Activated B cell treated with CpG ODN at 0.5 μM for 24 hours (primary cell): ENCODE results near the gene PGAM5. TPM values are rescaled to one million over a fixed set of nuclear protein-coding genes. Genes with fewer than 3 reads are reported as not detected.

Experiments
- ATAC-seq: fragments of 200-7000 bp; cut with Tn5 transposase; one replicate; pipeline ENCODE4 v1.10.0; 2021; ENCODE audit warnings: low read depth, mild to moderate bottlenecking, moderate library complexity
- CTCF ChIA-PET: fragments of 350-600 bp; sonication (Branson Sonifier 250); formaldehyde crosslinking; loops from one replicate; lab custom pipeline; 2021; ENCODE audit warnings: antibody characterized with exemption; lab: Charles Lee
- POLR2A ChIA-PET: fragments of 350-600 bp; sonication (Branson Sonifier 250); formaldehyde crosslinking; loops from one replicate; lab custom pipeline; 2021; ENCODE audit warnings: antibody characterized with exemption; lab: Charles Lee
- DNase-seq: peaks from one replicate; pipeline ENCODE4 v3.0.0; 2022
- H3K27ac Mint-ChIP-seq: one replicate; pipeline ENCODE4 v1.8.0; 2020; ENCODE audit warnings: mixed read lengths
- H3K27me3 Mint-ChIP-seq: one replicate; pipeline ENCODE4 v1.8.0; 2021; ENCODE audit warnings: mixed read lengths
- H3K36me3 Mint-ChIP-seq: one replicate; pipeline ENCODE4 v1.8.0; 2021; ENCODE audit warnings: low read depth, mixed read lengths
- H3K4me1 Mint-ChIP-seq: one replicate; pipeline ENCODE4 v1.8.0; 2021; ENCODE audit warnings: mixed read lengths
- H3K4me3 Mint-ChIP-seq: one replicate; pipeline ENCODE4 v1.8.0; 2020; ENCODE audit warnings: mild to moderate bottlenecking, mixed read lengths
- H3K9me3 Mint-ChIP-seq: one replicate; pipeline ENCODE4 v1.8.0; 2020; ENCODE audit warnings: mixed read lengths
- intact Hi-C: fragments of 100-400 bp; cut with micrococcal nuclease; formaldehyde crosslinking; loops from one replicate; pipeline ENCODE4 v1.15.1; 2024
- total RNA-seq: library from RNA; stranded (reverse); gene quantifications from 2 replicates; pipeline ENCODE4 v1.2.3, GENCODE V29; 2022
- TF ChIP-seq, protein P1 (sequence below): fragments of 200-600 bp; IDR thresholded peaks from one replicate; pipeline ENCODE4 v1.8.0; 2022; ENCODE audit warnings: antibody characterized with exemption, mild to moderate bottlenecking

The PGAM5 gene
- total RNA-seq, 1 donor from 2014 or later: 48.7 TPM

DNA sequence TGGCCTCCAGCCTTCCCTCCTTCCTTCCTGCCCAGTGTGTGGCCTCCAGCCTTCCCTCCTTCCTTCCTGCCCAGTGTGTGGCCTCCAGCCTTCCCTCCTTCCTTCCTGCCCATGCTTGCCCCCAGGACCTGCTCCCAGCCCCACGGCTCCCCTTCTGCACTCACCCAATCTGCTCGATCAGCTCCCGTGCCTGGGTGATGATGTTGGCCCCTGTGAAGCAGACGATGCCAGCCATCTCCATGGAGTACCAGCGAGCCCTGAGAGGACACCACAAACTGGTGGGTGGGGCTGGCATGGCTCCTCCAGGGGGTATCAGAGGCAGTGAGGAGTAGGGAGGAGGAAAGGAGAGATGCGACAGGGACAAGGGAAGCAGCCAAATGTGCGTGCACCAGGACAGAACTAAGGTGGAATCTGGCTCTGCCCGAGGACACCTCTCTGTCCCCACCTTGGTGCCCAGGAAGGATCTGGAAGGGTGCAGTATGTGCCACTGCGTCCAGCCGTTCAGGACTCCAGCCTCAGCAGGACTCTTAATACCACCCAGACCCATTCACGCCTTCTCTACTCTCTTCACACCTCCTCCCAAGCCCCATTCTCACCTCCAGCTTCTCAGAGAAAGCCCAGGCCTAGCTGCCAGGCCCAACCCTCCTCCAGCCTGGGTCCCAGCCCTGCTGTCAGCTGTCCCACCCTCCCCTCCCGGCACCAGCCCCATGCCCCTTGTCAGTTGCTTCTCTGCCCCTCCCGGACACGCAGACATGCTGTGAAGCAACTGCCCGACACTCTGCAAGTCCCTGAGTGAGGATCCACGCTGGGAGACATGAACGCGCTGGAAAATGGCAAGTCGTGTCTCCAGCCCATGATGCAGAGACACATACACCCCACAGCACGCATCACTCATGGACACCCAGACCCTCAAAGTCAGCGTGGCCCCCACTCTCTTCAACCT, 46.2 kb upstream of the PGAM5 start:
- Mint-ChIP-seq H3K9me3 (no peaks in the 10 kb centered on the region), H3K4me3 (no peak overlapping the region), H3K27me3 (no peaks in the 10 kb centered on the region), H3K27ac (no peak overlapping the region), H3K36me3 (peaks cover 93% of the 10 kb centered on the region), H3K4me1 (no peaks in the 10 kb centered on the region)
- DNase-seq: no peak
- TF ChIP-seq, protein P1, sequence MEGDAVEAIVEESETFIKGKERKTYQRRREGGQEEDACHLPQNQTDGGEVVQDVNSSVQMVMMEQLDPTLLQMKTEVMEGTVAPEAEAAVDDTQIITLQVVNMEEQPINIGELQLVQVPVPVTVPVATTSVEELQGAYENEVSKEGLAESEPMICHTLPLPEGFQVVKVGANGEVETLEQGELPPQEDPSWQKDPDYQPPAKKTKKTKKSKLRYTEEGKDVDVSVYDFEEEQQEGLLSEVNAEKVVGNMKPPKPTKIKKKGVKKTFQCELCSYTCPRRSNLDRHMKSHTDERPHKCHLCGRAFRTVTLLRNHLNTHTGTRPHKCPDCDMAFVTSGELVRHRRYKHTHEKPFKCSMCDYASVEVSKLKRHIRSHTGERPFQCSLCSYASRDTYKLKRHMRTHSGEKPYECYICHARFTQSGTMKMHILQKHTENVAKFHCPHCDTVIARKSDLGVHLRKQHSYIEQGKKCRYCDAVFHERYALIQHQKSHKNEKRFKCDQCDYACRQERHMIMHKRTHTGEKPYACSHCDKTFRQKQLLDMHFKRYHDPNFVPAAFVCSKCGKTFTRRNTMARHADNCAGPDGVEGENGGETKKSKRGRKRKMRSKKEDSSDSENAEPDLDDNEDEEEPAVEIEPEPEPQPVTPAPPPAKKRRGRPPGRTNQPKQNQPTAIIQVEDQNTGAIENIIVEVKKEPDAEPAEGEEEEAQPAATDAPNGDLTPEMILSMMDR: no peak
- intact Hi-C loops: no loop called here
- ChIA-PET CTCF (no interaction called here), POLR2A (no interaction called here)
- ATAC-seq: no peak

DNA sequence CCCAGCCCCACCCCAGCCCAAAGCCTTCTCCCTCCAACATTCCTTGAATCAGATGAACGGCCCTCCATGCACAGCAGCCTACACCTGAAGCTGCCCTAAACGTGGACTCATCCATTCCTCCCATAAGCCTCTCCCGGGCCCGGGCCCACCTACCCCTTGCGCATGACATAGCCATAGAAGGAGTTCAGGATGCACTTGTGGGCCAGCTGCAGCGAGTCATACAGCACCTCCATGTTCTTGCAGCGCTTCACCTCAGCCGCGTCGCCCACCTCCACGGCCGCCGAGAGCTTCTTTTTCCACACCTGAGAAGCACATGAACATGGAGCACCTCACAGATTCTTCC, 45.5 kb upstream of the PGAM5 start:
- POLR2A ChIA-PET: no interaction called here
- CTCF ChIA-PET: no interaction called here
- no peaks in the 10 kb centered on the region for H3K9me3 Mint-ChIP-seq
- intact Hi-C loops: no loop called here
- no peaks in the 10 kb centered on the region for H3K4me1 Mint-ChIP-seq
- no peak overlapping the region for H3K4me3 Mint-ChIP-seq
- H3K27me3 Mint-ChIP-seq: no peaks in the 10 kb centered on the region
- ATAC-seq (no peak), DNase-seq (no peak)
- H3K36me3 Mint-ChIP-seq: peaks cover 93% of the 10 kb centered on the region
- TF ChIP-seq, protein P1: no peak
- H3K27ac Mint-ChIP-seq: no peak overlapping the region

DNA sequence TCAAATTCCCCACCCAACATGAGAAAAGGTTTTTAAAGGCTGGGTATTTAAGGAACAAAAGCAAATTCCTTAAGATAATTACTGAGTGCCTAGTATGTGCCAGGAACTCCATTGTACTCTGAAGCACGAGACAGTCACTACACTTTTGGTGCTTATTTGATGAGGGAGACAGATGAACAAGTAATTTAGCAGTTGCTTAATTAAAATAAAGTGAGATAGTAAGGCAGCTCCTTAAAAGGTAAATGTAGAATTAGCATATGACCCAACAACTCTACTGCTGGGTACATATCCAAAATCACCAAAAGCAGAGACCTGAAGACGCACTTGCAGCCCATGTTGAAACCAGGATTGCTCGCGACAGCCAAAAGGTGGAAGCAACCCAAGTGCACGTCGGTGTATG, 44.8 kb upstream of the PGAM5 start:
- H3K27me3 Mint-ChIP-seq: no peaks in the 10 kb centered on the region
- H3K4me3 Mint-ChIP-seq: no peak overlapping the region
- peaks cover 87% of the 10 kb centered on the region for H3K36me3 Mint-ChIP-seq
- TF ChIP-seq, protein P1: no peak
- no peaks in the 10 kb centered on the region for H3K4me1 Mint-ChIP-seq
- H3K27ac Mint-ChIP-seq: no peak overlapping the region
- H3K9me3 Mint-ChIP-seq: no peaks in the 10 kb centered on the region
- intact Hi-C loops: no loop called here
- ATAC-seq: no peak
- ChIA-PET CTCF (no interaction called here), POLR2A (no interaction called here)
- no peak for DNase-seq

DNA sequence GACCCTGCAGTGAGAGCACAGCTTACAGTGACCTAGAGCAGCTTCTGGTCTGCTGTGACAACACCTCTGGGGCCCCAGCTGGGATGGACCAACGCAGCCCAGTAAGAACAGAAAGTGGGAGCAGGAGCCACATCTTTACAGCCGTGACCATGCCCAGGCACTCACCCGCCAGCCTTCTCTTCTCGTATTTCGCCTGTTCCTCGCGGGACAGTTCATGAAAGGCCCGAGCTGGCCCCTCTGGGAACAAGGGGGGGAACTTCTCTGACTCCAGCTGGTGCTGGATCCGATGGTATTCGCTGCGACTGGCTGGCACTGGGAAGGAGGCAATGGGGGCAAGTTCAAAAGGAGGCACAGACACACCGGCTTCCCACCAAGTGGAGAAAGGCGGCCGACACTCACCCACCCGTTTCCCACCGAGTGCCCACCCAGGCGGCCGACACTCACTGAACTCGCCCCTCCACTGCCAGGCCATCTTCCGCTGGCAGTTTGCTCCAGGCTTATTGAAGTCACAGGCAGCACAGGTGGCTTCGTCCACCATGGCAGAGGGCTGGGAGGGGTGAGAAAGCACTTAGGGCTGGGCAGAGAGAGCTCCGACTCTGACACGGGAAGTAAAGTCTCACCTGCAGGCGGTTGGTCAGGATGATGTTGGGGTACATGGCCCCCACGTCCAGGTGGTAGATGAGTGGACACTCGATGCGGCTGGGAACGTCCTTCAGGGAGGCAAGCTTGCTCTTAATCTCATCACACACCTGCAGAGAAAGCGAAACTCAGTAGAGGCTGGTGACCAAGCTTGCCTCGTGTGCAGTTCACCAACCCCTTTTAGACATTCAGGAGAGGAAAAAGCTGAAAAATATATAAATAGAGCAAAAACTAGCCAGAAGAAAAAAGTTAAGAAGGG, 42.2 kb upstream of the PGAM5 start:
- no peaks in the 10 kb centered on the region for H3K27me3 Mint-ChIP-seq
- no peaks in the 10 kb centered on the region for H3K4me1 Mint-ChIP-seq
- no peak for DNase-seq
- TF ChIP-seq, protein P1: no peak
- ChIA-PET CTCF (no interaction called here), POLR2A (no interaction called here)
- no peak overlapping the region for H3K4me3 Mint-ChIP-seq
- no peaks in the 10 kb centered on the region for H3K9me3 Mint-ChIP-seq
- intact Hi-C loops: no loop called here
- H3K36me3 Mint-ChIP-seq: peaks cover 79% of the 10 kb centered on the region
- H3K27ac Mint-ChIP-seq: no peak overlapping the region
- ATAC-seq: no peak
